Hepatocyte (in vitro differentiated cells): Measurements from ENCODE around the gene STX11.

Source experiments
- EZH2 ChIP-seq: fragments of 200-600 bp; sonication (generic); IDR thresholded peaks from 2 replicates; pipeline ENCODE4 v1.6.1; 2016; ENCODE audit warnings: antibody characterized with exemption, mild to moderate bottlenecking, borderline replicate concordance
- TF ChIP-seq, protein P1 (sequence below): fragments of 200-600 bp; sonication (generic); IDR thresholded peaks from 2 replicates; pipeline ENCODE4 v1.5.1; 2016; ENCODE audit warnings: antibody characterized with exemption, mild to moderate bottlenecking; ENCODE audit not compliant: poor library complexity

DNA sequence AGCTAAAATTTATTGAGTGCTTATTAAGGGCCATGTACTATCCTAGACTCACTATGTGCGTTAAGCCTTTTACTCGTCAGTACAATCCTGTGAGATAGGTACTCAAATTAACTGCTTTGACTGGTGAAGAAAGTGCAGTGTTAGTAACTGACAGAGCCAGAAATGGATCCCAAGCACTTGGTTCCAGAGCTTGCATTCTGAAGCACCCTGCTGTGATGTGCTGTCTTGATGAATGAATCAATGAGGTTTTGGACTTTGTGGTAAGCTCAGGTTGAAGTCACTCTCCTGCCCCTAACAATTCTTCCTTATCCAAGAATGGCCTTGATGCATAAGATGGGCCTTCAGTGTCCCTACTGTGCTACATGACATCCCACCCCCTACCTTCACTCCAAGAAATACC is 3.7 kb downstream of the STX11 start:
- TF ChIP-seq, protein P1, sequence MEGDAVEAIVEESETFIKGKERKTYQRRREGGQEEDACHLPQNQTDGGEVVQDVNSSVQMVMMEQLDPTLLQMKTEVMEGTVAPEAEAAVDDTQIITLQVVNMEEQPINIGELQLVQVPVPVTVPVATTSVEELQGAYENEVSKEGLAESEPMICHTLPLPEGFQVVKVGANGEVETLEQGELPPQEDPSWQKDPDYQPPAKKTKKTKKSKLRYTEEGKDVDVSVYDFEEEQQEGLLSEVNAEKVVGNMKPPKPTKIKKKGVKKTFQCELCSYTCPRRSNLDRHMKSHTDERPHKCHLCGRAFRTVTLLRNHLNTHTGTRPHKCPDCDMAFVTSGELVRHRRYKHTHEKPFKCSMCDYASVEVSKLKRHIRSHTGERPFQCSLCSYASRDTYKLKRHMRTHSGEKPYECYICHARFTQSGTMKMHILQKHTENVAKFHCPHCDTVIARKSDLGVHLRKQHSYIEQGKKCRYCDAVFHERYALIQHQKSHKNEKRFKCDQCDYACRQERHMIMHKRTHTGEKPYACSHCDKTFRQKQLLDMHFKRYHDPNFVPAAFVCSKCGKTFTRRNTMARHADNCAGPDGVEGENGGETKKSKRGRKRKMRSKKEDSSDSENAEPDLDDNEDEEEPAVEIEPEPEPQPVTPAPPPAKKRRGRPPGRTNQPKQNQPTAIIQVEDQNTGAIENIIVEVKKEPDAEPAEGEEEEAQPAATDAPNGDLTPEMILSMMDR, result no peak
- no peak for TF ChIP-seq EZH2
